H1 (cell line): Measurements from ENCODE around the gene SLC35D3. TPM values are rescaled to one million over a fixed set of nuclear protein-coding genes. Genes with fewer than 3 reads are reported as not detected.

Experiments
- CTCF ChIA-PET: fragments of 300-600 bp; sonication (Branson Sonifier 250); formaldehyde crosslinking; loops from one replicate; lab custom pipeline; 2021; ENCODE audit not compliant: partially characterized antibody; lab: Charles Lee
- POLR2A ChIA-PET: fragments of 300-600 bp; sonication (Branson Sonifier 250); formaldehyde crosslinking; loops from one replicate; lab custom pipeline; 2021; ENCODE audit warnings: inconsistent platforms; ENCODE audit not compliant: partially characterized antibody; lab: Charles Lee
- DNase-seq, 2 experiments: peaks; one replicate each; pipeline versions ENCODE4 v3.0.0 to v3.0.0-alpha.2; 2010 to 2022; ENCODE audit warnings: low spot score in 2 of 2, low read depth in 1 of 2, mixed read lengths in 1 of 2
- FAIRE-seq: peaks from 2 replicates; lab custom pipeline; 2011; peaks lifted over from hg19 to GRCh38; lab: Jason Lieb, UNC
- H2AFZ ChIP-seq: 2 replicates; pipeline ENCODE4 v1.8.1; 2012; ENCODE audit warnings: low read length, inconsistent platforms
- H2AK5ac ChIP-seq: 2 replicates; pipeline ENCODE4 v1.6.1; 2013; ENCODE audit warnings: low read depth, low read length
- H2BK120ac ChIP-seq: replicated peaks from 2 replicates; pipeline ENCODE3; 2013; ENCODE audit warnings: low read depth, low read length, inconsistent platforms
- H2BK12ac ChIP-seq: 2 replicates; pipeline ENCODE4 v1.6.1; 2013; ENCODE audit warnings: low read depth, low read length
- H2BK15ac ChIP-seq: 2 replicates; pipeline ENCODE4 v1.6.1; 2013; ENCODE audit warnings: low read length
- H2BK20ac ChIP-seq: 2 replicates; pipeline ENCODE4 v1.6.1; 2013; ENCODE audit warnings: low read length
- H2BK5ac ChIP-seq: 2 replicates; pipeline ENCODE4 v1.6.1; 2013; ENCODE audit warnings: low read depth, low read length
- H3K14ac ChIP-seq: 2 replicates; pipeline ENCODE4 v1.6.1; 2013; ENCODE audit warnings: inconsistent platforms; ENCODE audit not compliant: insufficient read length
- H3K18ac ChIP-seq: 2 replicates; pipeline ENCODE4 v1.6.1; 2013; ENCODE audit warnings: low read length; ENCODE audit errors: extremely low read depth
- H3K23ac ChIP-seq: 2 replicates; pipeline ENCODE4 v1.6.1; 2013; ENCODE audit warnings: inconsistent platforms; ENCODE audit not compliant: insufficient read length
- H3K23me2 ChIP-seq: 2 replicates; pipeline ENCODE4 v1.6.1; 2013; ENCODE audit warnings: low read depth, low read length
- H3K27ac ChIP-seq: 2 replicates; pipeline ENCODE4 v1.6.1; 2011; ENCODE audit warnings: low read depth, low read length, inconsistent platforms
- H3K27me3 ChIP-seq, 4 experiments: replicated peaks in 1 of 4; 1 replicate in 1 of 4; 2 replicates in 3 of 4; pipeline versions ENCODE4 v1.6.1 to v1.8.1; 2011 to 2013; ENCODE audit warnings: low read length in 3 of 4, mild to moderate bottlenecking in 3 of 4, inconsistent platforms in 2 of 4, mixed read lengths in 2 of 4, moderate library complexity in 1 of 4; ENCODE audit not compliant: control insufficient read depth in 3 of 4, insufficient read depth in 3 of 4; ENCODE audit errors: extremely low read depth in 1 of 4
- H3K36me3 ChIP-seq, 4 experiments: 2 replicates each; pipeline versions ENCODE4 v1.6.1 to v1.8.1; 2011 to 2013; ENCODE audit warnings: mild to moderate bottlenecking in 4 of 4, low read length in 3 of 4, moderate library complexity in 2 of 4, control low read depth in 1 of 4, inconsistent platforms in 1 of 4; ENCODE audit not compliant: insufficient read depth in 4 of 4, control insufficient read depth in 2 of 4
- H3K4ac ChIP-seq: replicated peaks from 2 replicates; pipeline ENCODE3; 2013; ENCODE audit warnings: low read length, low read depth, mixed read lengths, inconsistent platforms; ENCODE audit not compliant: insufficient read length
- H3K4me1 ChIP-seq, 4 experiments: replicated peaks in 1 of 4; 1 replicate in 1 of 4; 2 replicates in 3 of 4; pipeline versions ENCODE4 v1.6.1 to v1.8.1; 2011 to 2013; ENCODE audit warnings: low read length in 3 of 4, inconsistent platforms in 2 of 4, mixed read lengths in 1 of 4; ENCODE audit not compliant: insufficient read depth in 4 of 4, control insufficient read depth in 3 of 4
- H3K4me2 ChIP-seq, 2 experiments: 2 replicates each; pipeline versions ENCODE4 v1.6.1 to v1.8.1; 2011 to 2013; ENCODE audit warnings: low read depth in 2 of 2, low read length in 2 of 2, control low read depth in 1 of 2, inconsistent platforms in 1 of 2, mild to moderate bottlenecking in 1 of 2; ENCODE audit not compliant: insufficient read depth in 1 of 2
- H3K4me3 ChIP-seq, 4 experiments: fragments of 200-600, 300-600 bp in 1 of 4; sonication (generic), shearing (Covaris generic), sonication (Bioruptor Twin) in 1 of 4; 2 replicates each; pipeline versions ENCODE4 v1.5.1 to v1.8.1; 2011 to 2016; ENCODE audit warnings: low read length in 4 of 4, low read depth in 3 of 4, control low read depth in 2 of 4, inconsistent platforms in 2 of 4, mild to moderate bottlenecking in 2 of 4, mixed read lengths in 1 of 4, moderate library complexity in 1 of 4; ENCODE audit not compliant: insufficient read depth in 2 of 4; ENCODE audit errors: extremely low read depth in 1 of 4
- H3K56ac ChIP-seq: replicated peaks from 2 replicates; pipeline ENCODE3; 2013; ENCODE audit warnings: low read depth, mild to moderate bottlenecking, mixed read lengths, low read length, inconsistent platforms; ENCODE audit not compliant: insufficient read length
- H3K79me1 ChIP-seq: 2 replicates; pipeline ENCODE4 v1.6.1; 2013; ENCODE audit warnings: low read depth, low read length, control low read depth
- H3K79me2 ChIP-seq, 2 experiments: 2 replicates each; pipeline versions ENCODE4 v1.6.1 to v1.8.1; 2012 to 2013; ENCODE audit warnings: low read length in 2 of 2, mild to moderate bottlenecking in 2 of 2, inconsistent platforms in 1 of 2; ENCODE audit not compliant: insufficient read depth in 2 of 2, control insufficient read depth in 1 of 2
- H3K9ac ChIP-seq, 4 experiments: replicated peaks in 1 of 4; 1 replicate in 1 of 4; 2 replicates in 3 of 4; pipeline versions ENCODE4 v1.6.1 to v1.8.1; 2011 to 2013; ENCODE audit warnings: low read depth in 3 of 4, low read length in 3 of 4, control low read depth in 2 of 4, mild to moderate bottlenecking in 2 of 4, moderate library complexity in 2 of 4, inconsistent platforms in 1 of 4; ENCODE audit errors: extremely low read depth in 1 of 4
- H3K9me3 ChIP-seq, 2 experiments: 2 replicates each; pipeline versions ENCODE4 v1.6.1 to v1.8.1; 2012 to 2013; ENCODE audit warnings: mild to moderate bottlenecking in 2 of 2, moderate library complexity in 2 of 2, control low read depth in 1 of 2, inconsistent platforms in 1 of 2, low read depth in 1 of 2, low read length in 1 of 2, mixed read lengths in 1 of 2; ENCODE audit not compliant: insufficient read depth in 2 of 2
- H4K20me1 ChIP-seq, 2 experiments: replicated peaks in 1 of 2; 2 replicates each; pipeline versions ENCODE3 to v1.8.1; 2011 to 2013; ENCODE audit warnings: inconsistent platforms in 2 of 2, low read length in 2 of 2, mild to moderate bottlenecking in 1 of 2; ENCODE audit not compliant: insufficient read depth in 2 of 2, control insufficient read depth in 1 of 2
- H4K5ac ChIP-seq: 2 replicates; pipeline ENCODE4 v1.6.1; 2013; ENCODE audit warnings: low read length, low read depth, mixed read lengths, inconsistent platforms; ENCODE audit not compliant: insufficient read length
- H4K8ac ChIP-seq: 2 replicates; pipeline ENCODE4 v1.8.0; 2013; ENCODE audit warnings: mild to moderate bottlenecking, moderate library complexity, low read length, inconsistent platforms; ENCODE audit not compliant: insufficient read depth; ENCODE audit errors: extremely low read depth
- H4K91ac ChIP-seq: replicated peaks from 2 replicates; pipeline ENCODE3; 2013; ENCODE audit warnings: low read length, mixed read lengths, inconsistent platforms; ENCODE audit not compliant: insufficient read length
- CEBPB ChIP-seq: IDR thresholded peaks from 2 replicates; pipeline ENCODE4 v1.6.1; 2012; ENCODE audit warnings: low read depth, low read length
- CHD1 ChIP-seq: IDR thresholded peaks from 2 replicates; pipeline ENCODE4 v1.6.1; 2012; ENCODE audit warnings: low read depth, low read length, improper control_type of control experiment
- CTCF ChIP-seq, 3 experiments: IDR thresholded peaks; 1 replicate in 2 of 3; 2 replicates in 1 of 3; pipeline versions ENCODE4 v1.5.1 to v1.6.1; 2011; ENCODE audit warnings: low read length in 3 of 3, mild to moderate bottlenecking in 3 of 3, inconsistent platforms in 2 of 3, low read depth in 1 of 3, moderate library complexity in 1 of 3; ENCODE audit not compliant: insufficient read depth in 1 of 3; ENCODE audit errors: control extremely low read depth in 1 of 3
- GTF2F1 ChIP-seq: IDR thresholded peaks from 2 replicates; pipeline ENCODE4 v1.6.1; 2012; ENCODE audit warnings: low read depth, low read length, improper control_type of control experiment, borderline replicate concordance
- HDAC2 ChIP-seq, 2 experiments: fragments of 300-600 bp in 1 of 2; sonication (generic) in 1 of 2; IDR thresholded peaks; 2 replicates each; pipeline ENCODE4 v1.6.1; 2011 to 2012; ENCODE audit warnings: low read depth in 2 of 2, low read length in 2 of 2, mild to moderate bottlenecking in 2 of 2, moderate library complexity in 2 of 2, borderline replicate concordance in 1 of 2, inconsistent platforms in 1 of 2
- RXRA ChIP-seq: IDR thresholded peaks from 2 replicates; pipeline ENCODE4 v1.6.1; 2011; ENCODE audit warnings: low read depth, mild to moderate bottlenecking, low read length, moderate library complexity; ENCODE audit not compliant: insufficient read depth
- SIN3A ChIP-seq, 2 experiments: IDR thresholded peaks in 1 of 2; conservative IDR thresholded peaks in 1 of 2; 2 replicates each; pipeline ENCODE4 v1.6.1; 2011 to 2012; ENCODE audit warnings: low read length in 2 of 2, improper control_type of control experiment in 1 of 2, low read depth in 1 of 2, mild to moderate bottlenecking in 1 of 2
- SUZ12 ChIP-seq: fragments of 200-600 bp; sonication (generic); IDR thresholded peaks from 2 replicates; pipeline ENCODE4 v1.6.1; 2012; ENCODE audit warnings: mild to moderate bottlenecking, inconsistent platforms, low read length, moderate library complexity, mixed read lengths
- TBP ChIP-seq: IDR thresholded peaks from 2 replicates; pipeline ENCODE4 v1.6.1; 2011; ENCODE audit warnings: low read depth, low read length, improper control_type of control experiment
- TCF12 ChIP-seq: IDR thresholded peaks from 2 replicates; pipeline ENCODE4 v1.6.1; 2011; ENCODE audit warnings: low read depth, mild to moderate bottlenecking, low read length
- WGBS, 2 experiments: shearing (Covaris generic) in 1 of 2; methylation state at CpG; one replicate each; pipeline versions ENCODE4 v1.1.6 to v1.1.7; 2013 to 2015; ENCODE audit warnings: low lambda C conversion rate in 2 of 2, mixed read lengths in 2 of 2, inconsistent platforms in 1 of 2, low coverage in 1 of 2, missing lambda C conversion rate in 1 of 2; ENCODE audit not compliant: insufficient replicate concordance in 2 of 2, insufficient coverage in 1 of 2, insufficient read length in 1 of 2; ENCODE audit errors: extremely low coverage in 1 of 2, missing lambda C conversion rate in 1 of 2; 5-methylcytosine and 5-hydroxymethylcytosine counted together
- polyA plus RNA-seq, 7 experiments: library from polyadenylated mRNA; depleted of rRNA in 3 of 7; stranded (reverse) in 5 of 7; unstranded in 2 of 7; fragments of >200 nt in 5 of 7; fragments of 200-250 nt in 2 of 7; gene quantifications; 1 replicate in 5 of 7; 2 replicates in 1 of 7; 4 replicates in 1 of 7; pipeline versions ENCODE4 v1.2.1 to v1.2.3, GENCODE V29; 2011 to 2013; ENCODE audit warnings: missing spikeins in 2 of 7, mixed read lengths in 2 of 7
- total RNA-seq: library from RNA; stranded (reverse); fragmentation: NEBNext Ultra II Directional; extraction: Animal tissue kit (Norgen Biotek cat#: 25700); gene quantifications from 2 replicates; pipeline ENCODE4 v1.2.1, GENCODE V29; 2021

The SLC35D3 gene
- total and polyA plus RNA-seq, 2 of the 8 experiments (the other 6 are each of a cell fraction or from before 2014, with no cell fraction given), result 0.27 to 0.39 TPM

GRCh38 chr6:136961848-136962247 is 39.7 kb downstream of the SLC35D3 start:
- TF ChIP-seq CTCF (IDR thresholded peaks at IDR 0.05; ENCODE audit: control extremely low read depth in 1 of 3, insufficient read depth in 1 of 3, low read depth in 1 of 3, low read length in 3 of 3) (no peak), TBP (no peak), SUZ12 (no peak), SIN3A (conservative IDR thresholded peaks at IDR 0.05 in 1 of 2, IDR thresholded peaks at IDR 0.05 in 1 of 2; ENCODE audit: low read depth in 1 of 2, low read length in 2 of 2) (no peak), GTF2F1 (no peak), CEBPB (no peak), RXRA (no peak), TCF12 (no peak), HDAC2 (IDR thresholded peaks at IDR 0.05; ENCODE audit: borderline replicate concordance in 1 of 2, low read depth in 2 of 2, low read length in 2 of 2) (no peak), CHD1 (no peak)
- TF ChIP-seq, all 59 proteins: peak for 0

More at GRCh38 chr6:136961848-136962247, 39.7 kb downstream of the SLC35D3 start:
- DNase-seq (no peak), FAIRE-seq (no peak)
- Histone ChIP-seq H3K36me3 (no peaks in the 10 kb centered on the region), H3K4me1 (peaks cover 0 to 22% (median 13%) of the 10 kb centered on the region in 4 experiments; a peak in 6 of 7 replicates), H3K18ac (no peak overlapping the region), H3K14ac (no peak overlapping the region), H4K8ac (no peak overlapping the region), H3K4me2 (no peak overlapping the region), H2BK5ac (peak overlapping the region; percentile 8; the same call in 1 of the 2 replicates), H2AK5ac (no peak overlapping the region), H3K4me3 (no peak overlapping the region), H4K20me1 (no peaks in the 10 kb centered on the region), H4K91ac (no peak overlapping the region), H3K79me2 (no peaks in the 10 kb centered on the region), H3K56ac (no peak overlapping the region), H4K5ac (no peak overlapping the region), H3K27ac (no peak overlapping the region), H2BK15ac (no peak overlapping the region), H2BK12ac (peak overlapping the region; percentile 11; the same call in 1 of the 2 replicates), H3K9me3 (no peaks in the 10 kb centered on the region), H2BK120ac (no peak overlapping the region), H3K23ac (no peak overlapping the region), H3K23me2 (no peaks in the 10 kb centered on the region), H2BK20ac (peak overlapping the region; percentile 95; the same call in 1 of the 2 replicates), H2AFZ (no peak overlapping the region), H3K9ac (no peak overlapping the region), H3K4ac (no peak overlapping the region), H3K27me3 (no peaks in the 10 kb centered on the region), H3K79me1 (no peaks in the 10 kb centered on the region)
- POLR2A ChIA-PET, result no interaction called here
- CTCF ChIA-PET, result interaction anchor here (0.7 kb wide), 3 partner anchors 9 to 203 kb away, joined by 3 read pairs; no protein-coding TSS in a partner anchor
- 83 to 100% methylated on average over 1 to 5 of the region's 5 CpGs for WGBS, 2 experiments
